ENCODE measurements around the gene NHLRC4. TPM values are rescaled to one million over a fixed set of nuclear protein-coding genes. Genes with fewer than 3 reads are reported as not detected.

Gene NHLRC4
- total and polyA plus RNA-seq, 8 donors, result 0.99 to 3.4 (median 2.9) TPM

- DNase-seq (peak; percentile 97 to 100 (median 100)), ATAC-seq (peak; percentile 87)
- Histone ChIP-seq H3K36me3 (no peaks in the 10 kb centered on the region), H3K4me3 (peak within 1 kb of the TSS; percentile 84 to 90), H3K27ac (peak within 1 kb of the TSS; percentile 96 to 98), H3K27me3 (no peaks in the 10 kb centered on the region), H3K9me3 (no peaks in the 10 kb centered on the region), H3K4me1 (peaks cover 42 to 64% of the 10 kb centered on the region in 2 donors)
- TF ChIP-seq CTCF (IDR thresholded peaks at IDR 0.05), result no peak
- intact Hi-C loops (cut with DNase I), result no loop called here
Measured at GRCh38 chr16:589658-590187, 22.9 kb downstream of the NHLRC4 start, which contains the start of gene RAB40C. Gene RAB40C, plus strand, starts transcription at chr16:590066. Its CDS starts 226 bp downstream, at chr16:590292.

- peaks cover 42 to 69% of the 10 kb centered on the region in 2 donors for H3K4me1 ChIP-seq
Measured at GRCh38 chr16:590188-590814, 23.5 kb downstream of the NHLRC4 start.

GRCh38 chr16:590815-591200 lies 24.0 kb downstream of the NHLRC4 start:
- no peaks in the 10 kb centered on the region for H3K27me3 ChIP-seq
- no peak for DNase-seq
- peak overlapping the region; percentile 84 to 90 for H3K4me3 ChIP-seq
- H3K4me1 ChIP-seq, result peaks cover 42 to 72% of the 10 kb centered on the region in 2 donors
- H3K27ac ChIP-seq, result peak overlapping the region in 1 of 2 donors; percentile 86
- ATAC-seq, result no peak
- no peak for TF ChIP-seq CTCF (IDR thresholded peaks at IDR 0.05)
- H3K9me3 ChIP-seq, result no peaks in the 10 kb centered on the region
- H3K36me3 ChIP-seq, result no peaks in the 10 kb centered on the region
- intact Hi-C loops (cut with DNase I), result no loop called here

More at GRCh38 chr16:590188-590814, 23.5 kb downstream of the NHLRC4 start:
- peak overlapping the region; percentile 73 to 86 for H3K27ac ChIP-seq
- intact Hi-C loops (cut with DNase I), result no loop called here
- TF ChIP-seq CTCF (IDR thresholded peaks at IDR 0.05), result peak in 1 of 2 donors; percentile 4
- H3K36me3 ChIP-seq, result no peaks in the 10 kb centered on the region
- no peaks in the 10 kb centered on the region for H3K27me3 ChIP-seq
- H3K4me3 ChIP-seq, result peak overlapping the region; percentile 84 to 90
- no peaks in the 10 kb centered on the region for H3K9me3 ChIP-seq
- ATAC-seq, result no peak
- peak in 2 of 4 donors; percentile 33 to 90 for DNase-seq

GRCh38 chr16:591231-591630 lies 24.4 kb downstream of the NHLRC4 start:
- Histone ChIP-seq H3K4me3 (peak overlapping the region in 1 of 2 donors; percentile 90), H3K9me3 (no peaks in the 10 kb centered on the region), H3K27ac (peak overlapping the region in 1 of 2 donors; percentile 28), H3K4me1 (peaks cover 42 to 77% of the 10 kb centered on the region in 2 donors), H3K27me3 (no peaks in the 10 kb centered on the region), H3K36me3 (no peaks in the 10 kb centered on the region)
- intact Hi-C loops (cut with DNase I), result no loop called here
- no peak for DNase-seq
- no peak for TF ChIP-seq CTCF (IDR thresholded peaks at IDR 0.05)
- ATAC-seq, result no peak

GRCh38 chr16:591892-592517 lies 25.2 kb downstream of the NHLRC4 start:
- Histone ChIP-seq H3K9me3 (no peaks in the 10 kb centered on the region), H3K27ac (peak overlapping the region; percentile 82 to 89), H3K27me3 (no peaks in the 10 kb centered on the region), H3K36me3 (no peaks in the 10 kb centered on the region), H3K4me3 (peak overlapping the region in 1 of 2 donors; percentile 90), H3K4me1 (peaks cover 38 to 82% of the 10 kb centered on the region in 2 donors)
- intact Hi-C loops (cut with DNase I), result no loop called here
- no peak for TF ChIP-seq CTCF (IDR thresholded peaks at IDR 0.05)
- no peak for ATAC-seq
- DNase-seq, result no peak

Data from left lung (tissue), 10 donors.